HUDEP-2 (cell line): ENCODE measurements around the gene FOXF1.

ENCODE experiments used
- DNase-seq, 76 experiments: peaks; one replicate each; lab custom pipeline; 2025; ENCODE audit not compliant: unreplicated experiment in 76 of 76; lab: John Stamatoyannopoulos, UW

The FOXF1 gene

DNA sequence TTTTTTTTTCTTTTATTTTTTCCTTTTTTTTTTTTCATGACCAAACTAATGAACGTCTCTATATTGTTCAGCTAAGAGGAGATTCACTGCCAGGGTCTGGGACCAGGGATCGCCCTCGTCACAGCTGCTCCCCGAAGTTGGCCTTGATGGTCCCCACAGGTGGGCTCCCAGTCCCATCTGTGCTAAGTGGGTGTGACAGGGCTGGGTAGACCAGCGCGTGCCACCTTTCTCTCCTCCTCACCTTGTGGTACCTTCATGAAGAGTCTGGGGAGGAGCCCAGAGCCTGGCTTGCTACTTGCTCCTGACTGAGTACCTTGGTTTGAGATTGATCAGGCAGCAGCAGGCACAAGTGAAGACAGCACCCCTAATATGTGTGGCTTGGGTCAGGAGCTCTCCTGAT is 6.5 kb upstream of the FOXF1 start:
- no peak for DNase-seq

DNA sequence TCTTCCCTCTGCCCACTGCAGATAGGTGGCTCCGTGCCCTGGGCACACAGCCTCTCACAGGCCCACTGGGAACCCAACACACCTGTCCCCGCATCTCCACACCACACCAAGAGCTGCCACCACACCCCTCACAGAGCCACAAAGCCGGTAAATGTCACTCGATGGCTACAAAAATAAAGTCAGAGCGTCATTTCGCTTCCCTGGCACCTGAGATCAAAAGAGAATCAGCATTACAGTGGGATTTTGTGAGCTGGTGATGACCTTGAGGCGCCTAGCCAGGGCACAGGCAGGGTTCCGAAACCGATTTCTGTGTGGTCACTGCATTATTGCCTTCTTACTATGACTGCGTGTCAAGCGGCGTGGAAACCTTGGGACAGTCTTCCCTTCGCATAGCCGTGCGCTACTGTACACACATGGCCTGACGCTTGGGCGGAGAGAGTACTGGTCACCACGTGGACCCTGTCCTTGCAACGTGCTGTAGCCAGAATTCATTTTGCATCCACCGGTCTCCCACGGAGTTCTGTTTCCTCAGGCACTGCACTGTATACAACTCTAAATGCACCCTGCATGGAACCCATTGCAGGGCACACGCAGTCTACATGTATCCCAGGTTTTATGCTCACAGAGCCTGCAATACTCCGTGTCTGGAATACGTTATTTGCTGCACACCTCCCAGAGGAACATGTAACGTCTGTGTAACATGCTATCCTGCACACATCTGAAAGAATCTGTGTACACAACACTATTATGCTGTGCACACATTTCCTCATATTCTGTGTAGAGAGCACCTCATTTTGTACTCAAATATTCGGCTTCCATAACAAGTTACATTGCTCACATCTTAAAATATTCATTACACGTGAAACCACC is 5.8 kb upstream of the FOXF1 start:
- no peak for DNase-seq

DNA sequence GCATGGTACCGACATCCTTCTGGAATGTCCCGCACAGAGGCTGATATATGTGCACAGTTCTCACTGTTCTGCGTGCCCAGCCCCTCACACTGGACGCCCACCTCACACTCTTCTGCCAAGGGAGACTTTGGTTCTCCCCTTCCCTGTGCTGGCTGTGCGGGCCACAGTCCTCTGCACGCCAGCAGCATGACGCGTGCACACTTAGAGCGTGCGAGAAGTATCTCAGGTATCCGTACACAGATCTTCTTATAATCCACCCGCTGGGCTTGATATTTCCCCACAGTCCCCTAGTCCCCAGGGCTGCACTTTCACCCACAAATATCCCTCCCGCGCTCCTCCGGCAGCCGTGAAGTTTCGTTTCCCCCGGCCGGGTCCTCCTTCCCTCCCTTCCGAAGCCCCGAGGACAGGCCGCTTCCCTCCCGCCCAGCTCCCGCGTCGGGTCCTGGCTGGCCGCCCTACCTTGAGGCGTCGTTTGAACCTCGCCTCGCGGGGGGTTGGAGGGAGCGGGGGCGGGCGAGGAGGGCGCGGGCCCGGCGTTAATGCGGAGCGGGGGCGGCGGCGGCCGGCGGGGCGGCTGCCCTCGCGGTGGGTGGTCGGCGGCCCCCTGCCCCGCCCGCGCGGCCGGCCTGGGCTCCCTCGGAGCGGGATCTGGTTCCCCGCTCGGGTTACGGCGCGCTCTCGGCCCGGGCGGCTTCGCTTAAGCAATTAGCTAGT is 5.0 kb upstream of the FOXF1 start:
- no peak for DNase-seq

DNA sequence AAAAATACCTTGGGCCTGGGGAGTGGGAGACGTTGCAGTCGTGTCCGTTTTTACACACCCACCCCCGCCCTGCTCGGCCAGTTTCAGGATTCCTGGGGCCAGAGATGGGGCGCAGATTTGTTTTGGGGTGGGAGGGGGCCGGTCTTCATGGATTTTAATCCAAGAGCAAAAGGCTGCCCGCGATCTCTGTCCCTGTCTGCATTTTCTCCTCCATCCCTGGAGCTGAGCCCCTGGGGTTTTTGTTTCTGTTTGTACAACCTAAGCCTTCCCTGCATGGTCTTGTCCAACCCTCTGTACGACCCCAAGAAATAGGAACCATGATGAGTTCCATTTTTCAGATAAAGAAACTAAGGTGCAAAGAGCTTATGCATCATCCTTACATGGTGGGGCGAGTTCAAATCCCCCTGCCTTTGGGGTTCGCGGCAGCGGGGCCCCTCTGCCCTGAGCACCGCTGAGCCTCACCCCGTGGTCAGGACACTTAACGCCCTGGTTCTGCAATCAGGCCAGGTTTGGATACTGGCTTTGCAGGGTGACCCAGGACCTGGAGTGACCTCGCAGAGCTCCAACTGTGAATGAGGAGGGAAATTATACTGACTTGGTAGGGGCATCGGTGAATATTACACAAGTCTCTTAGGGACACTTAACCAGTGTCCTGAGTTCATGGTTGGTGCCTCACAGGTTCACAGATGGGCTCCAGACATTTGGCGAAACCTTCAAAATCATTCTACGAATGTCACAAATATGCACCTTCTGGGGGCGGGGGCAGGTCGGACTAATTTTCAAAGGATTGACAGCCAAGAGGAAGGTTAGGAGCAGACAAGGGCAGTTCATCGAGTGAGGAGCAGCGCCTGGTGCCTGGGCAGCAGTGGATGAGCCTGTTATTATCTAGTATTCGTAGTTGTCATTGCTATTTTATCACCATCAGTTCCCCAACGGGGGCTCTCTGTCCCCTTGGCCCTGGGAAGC is 4.1 kb upstream of the FOXF1 start:
- no peak for DNase-seq

DNA sequence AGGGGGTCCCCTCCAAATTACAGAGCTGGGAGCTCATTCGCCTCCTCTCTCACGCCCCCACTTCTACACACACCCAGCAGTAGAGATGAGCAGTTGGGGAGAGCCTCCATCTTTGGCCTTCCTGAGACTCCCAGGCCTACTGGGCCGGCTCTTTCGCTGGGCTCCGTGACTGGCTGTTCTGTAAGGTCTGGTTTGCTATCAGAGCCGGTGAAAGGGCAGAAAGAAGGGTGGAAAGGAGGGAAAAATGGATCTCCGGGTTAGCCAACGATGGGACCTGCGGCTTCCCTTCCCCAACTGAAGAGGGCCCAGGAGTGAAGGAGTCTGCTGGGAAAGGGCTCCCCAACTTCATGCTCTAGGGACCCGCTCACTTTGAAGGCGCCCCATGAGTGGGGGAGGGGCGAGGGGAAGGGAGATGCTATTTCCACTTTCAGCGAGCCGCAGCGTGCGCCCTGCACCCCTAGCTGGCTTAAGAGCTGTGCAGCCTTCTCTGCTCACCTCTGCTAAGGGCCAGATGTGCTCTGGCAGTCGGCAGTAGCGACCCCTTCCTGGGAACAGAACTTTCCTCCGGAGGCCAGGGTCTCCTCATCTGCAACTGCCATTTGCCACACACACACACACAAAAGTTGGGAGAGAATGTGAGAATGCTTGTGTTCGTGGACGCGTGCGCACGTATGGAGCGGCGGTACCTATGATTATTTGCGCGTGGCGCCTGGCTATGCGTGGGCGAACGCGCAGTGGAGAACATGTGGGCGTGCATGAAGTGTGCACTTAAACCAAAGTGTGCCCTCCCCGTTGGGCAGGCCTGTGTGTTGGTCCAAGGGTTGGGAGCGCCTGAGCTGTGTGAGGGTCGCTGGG is 2.9 kb upstream of the FOXF1 start:
- no peak for DNase-seq

DNA sequence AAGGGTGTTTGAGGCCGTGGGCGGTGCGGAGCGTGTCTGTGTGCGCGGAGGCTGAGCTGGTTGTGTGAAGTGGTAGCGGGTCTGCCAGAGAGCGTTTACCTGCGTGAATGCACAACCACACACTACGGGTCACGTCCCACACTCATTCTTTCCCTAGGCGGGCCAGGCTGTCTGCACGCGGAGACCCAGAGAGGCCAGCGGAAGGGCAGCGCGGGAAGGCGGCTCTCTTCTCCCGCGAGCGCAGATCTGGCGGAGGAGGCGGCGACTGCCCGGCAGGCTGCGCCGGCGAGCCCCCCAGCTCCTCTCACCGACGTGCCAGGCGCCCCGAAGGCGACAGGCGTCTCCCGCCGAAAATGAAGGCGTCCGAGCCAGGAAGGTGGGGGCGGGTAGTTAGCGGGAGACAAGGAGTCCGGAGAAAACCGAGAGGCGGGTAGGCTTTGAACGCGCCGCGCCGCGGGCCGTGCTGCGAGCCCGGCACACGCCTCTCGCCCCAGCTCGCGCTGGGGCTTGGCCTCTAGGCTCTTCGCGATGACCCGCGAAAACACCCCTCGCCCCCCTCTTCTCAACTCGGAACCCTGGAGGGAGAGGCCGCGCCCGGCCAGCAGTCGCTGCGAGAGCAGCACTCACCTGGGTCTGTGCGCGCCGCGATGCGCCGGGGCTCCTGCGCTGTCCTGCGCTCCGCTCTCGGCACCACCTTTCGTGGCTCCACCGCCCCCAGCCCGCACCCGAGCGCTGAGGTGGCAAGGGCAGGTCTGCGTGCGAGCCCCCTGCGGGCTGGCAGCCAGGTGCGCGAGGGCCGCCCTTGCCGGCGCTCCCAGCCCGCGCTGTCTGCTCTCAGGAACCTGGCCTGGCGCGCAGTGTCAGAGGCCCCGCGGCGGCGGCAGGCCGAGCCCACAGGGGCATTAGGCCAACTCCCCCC is 2.0 kb upstream of the FOXF1 start:
- no peak for DNase-seq

DNA sequence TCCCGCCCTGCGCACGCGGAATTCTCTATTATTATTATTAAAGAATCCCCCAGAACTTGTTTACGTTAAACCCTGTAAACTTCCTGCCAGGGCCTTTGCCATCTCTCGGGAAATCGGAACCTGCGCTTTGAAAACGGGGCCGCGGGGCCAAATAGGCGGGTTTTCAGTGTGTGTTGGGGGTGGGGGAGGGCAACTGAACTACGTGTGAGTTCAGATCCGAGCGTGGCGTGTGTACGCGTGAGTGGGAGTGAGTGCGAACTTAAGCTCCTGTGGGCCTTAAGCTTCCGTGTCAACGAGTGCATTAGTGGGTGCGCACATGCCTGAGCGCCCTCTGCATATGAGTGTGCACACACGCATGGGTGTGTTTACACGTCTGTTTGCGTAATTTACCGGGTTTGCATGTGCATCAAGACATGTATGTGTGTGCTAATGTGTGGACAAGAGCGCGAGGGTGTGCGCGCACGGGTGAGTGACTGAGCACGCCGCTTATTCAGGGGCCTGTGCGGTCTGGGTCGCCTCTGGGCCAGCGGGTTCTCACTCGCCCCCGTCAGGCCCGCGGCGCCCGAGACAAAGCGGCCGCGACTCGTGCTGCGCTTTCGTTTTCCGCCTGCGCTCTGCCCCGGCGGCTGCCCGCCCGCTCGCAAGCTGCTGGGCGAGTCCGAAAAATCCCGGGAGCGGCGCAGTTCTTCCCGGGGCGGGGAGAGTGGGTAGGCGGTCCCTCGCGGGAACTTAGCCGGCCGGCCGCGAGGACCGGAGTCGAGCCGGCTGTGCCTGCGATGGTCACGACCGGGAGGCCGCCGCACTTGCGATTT is 1.2 kb upstream of the FOXF1 start:
- no peak for DNase-seq

DNA sequence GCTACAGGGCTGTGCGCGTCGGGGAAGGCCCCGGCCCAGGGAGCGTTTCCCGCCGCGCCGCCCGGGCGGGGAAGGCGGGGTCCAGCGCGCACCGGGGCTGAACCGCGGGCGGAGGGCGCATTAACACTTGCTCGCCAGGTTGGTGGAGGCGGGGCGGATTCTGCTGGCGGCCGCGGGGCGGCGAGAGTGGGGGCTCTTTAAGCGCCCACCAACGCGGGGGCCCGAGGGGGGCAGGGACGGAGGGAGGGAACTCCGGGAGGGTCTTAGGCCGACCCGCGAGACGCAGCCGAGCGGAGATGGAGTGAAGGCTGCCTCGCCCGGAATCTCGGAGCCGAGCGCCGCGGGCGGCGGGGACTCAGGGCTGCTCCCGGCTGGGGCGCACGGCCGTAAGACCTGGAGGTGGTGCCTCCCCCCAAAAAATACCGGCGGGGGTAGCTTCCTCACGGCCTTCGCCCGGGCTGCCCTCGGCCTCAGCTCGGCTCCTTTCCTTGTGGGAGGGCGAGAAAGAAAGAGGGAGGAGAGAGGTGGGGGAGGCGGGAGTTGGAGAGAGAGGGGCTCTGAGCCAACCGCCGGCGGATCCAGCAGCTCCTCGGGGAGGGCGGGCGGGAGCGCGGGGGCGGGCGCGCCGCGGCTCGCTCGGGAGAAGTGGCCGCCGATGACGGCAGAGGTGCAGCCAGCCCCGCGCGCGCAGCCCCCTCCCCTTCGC is 415 bp upstream of the FOXF1 start:
- DNase-seq: no peak

DNA sequence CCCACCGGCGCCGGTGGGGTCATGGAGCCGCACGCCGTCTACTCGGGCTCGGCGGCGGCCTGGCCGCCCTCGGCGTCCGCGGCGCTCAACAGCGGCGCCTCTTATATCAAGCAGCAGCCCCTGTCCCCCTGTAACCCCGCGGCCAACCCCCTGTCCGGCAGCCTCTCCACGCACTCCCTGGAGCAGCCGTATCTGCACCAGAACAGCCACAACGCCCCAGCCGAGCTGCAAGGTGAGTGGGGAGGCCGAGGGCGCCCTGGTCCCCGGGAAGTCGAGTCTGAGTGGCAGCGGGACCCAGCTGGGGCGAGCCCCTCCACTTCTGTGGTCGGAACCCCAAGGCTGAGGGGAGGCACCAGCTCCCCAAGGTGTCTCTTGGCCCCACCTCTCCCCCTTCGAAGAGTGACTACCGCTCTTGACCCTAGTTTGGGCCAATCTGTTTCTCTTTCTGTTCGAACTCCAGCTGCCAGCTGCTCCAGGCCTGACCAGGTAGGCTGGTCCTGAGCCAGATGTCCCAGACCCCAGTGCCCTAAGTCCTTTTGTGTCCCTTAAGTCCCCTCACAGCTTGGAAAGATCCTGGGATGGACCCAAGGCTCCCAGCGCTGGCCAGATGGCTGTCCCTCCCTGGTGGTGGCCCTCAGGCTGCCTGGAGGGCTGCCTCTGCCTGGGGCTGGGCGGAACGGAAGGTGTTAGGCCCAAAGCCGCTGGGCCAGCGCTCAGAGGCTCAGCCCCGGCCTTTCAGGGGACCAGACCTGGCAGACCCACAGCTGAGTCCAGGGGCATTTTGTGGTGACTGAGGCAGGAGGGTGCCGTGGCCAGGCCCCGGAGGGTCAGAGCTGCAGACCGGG is 1.2 kb downstream of the FOXF1 start:
- DNase-seq: no peak

DNA sequence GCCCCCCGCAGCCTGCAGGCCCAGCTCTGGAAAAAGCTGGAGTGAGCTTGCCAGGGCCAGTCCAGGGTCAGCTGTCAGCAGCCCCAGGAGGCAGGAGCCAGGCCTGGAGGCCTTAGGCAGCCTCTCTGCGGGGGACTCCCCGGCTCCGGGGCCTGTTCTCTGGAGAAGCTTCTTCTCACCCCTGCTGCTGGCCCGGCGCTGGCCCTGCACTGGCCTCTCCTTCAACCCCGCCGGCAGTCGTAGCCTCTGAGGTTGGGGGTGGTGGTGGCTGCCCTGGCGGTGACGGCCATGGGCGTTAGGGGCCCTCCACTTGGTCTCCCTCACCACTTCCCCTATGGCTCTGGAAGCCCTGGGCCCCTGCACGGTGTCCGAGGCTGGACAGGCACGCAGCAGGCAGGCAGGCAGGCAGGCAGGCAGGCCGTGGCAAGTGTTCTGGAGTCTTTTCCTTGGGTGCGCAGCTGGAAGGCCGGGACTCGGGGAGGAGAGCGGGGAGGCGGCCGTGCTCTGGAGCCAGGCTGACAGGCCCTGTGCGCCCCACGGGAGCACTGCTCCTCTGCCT is 2.1 kb downstream of the FOXF1 start:
- DNase-seq: no peak

DNA sequence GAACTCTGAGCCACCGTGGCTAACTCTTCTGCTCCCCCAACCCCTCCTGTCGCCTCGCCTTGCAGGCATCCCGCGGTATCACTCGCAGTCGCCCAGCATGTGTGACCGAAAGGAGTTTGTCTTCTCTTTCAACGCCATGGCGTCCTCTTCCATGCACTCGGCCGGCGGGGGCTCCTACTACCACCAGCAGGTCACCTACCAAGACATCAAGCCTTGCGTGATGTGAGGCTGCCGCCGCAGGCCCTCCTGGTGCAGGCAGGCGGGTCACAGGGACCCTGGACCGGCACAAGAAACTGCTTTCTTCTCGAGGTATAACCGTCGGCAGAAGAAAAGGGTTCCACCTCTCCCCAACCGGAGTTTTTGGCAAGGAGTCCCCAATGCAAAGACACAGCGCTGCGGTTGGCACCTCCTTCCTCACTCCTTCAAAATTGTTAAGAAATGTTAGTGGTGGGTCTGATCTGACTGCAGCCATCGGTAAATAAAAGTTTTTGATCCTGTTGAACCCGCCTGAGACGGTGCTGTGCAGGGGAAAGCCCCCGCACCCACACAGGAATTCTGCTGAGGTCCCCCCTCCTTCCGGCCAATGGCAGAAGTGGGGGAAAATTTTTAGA is 2.6 kb downstream of the FOXF1 start:
- DNase-seq: no peak

DNA sequence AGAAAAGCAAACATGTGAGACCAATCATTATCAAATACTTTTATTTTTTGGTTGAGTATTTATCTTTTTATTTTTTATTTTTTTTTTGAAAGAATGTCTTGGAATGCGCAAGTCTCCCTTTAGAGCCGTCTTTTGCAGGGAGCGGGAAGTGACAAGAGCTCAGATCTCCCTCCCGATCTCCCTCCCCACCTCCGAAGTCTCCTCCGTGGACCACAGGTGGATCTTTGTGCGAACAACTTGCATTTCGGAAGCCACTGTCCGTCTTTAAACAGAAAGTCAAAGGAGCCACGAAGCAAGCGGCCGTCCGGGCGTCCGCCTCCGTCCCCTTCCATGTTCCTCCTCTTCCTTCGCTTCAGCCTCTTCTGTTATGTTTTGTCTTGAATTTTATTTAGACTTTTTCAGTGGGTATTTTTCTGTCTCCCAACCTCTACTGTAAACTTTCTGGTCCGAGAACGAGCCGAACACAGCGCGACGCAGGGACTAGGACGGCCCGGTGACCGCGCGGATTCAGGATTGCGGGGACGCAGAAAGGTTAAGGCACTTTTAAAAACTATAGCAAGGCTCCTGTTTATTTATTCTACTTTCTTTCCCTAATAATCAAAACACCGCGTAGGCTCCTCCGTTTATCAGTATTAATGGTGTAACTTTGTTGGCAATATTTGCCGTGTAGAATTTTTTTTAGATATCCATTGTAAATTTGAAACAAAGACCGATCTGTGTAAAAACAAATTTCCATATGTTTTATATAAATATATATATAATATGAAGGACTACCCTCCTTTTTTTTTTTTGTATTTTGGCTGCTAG is 3.3 kb downstream of the FOXF1 start:
- DNase-seq: no peak

DNA sequence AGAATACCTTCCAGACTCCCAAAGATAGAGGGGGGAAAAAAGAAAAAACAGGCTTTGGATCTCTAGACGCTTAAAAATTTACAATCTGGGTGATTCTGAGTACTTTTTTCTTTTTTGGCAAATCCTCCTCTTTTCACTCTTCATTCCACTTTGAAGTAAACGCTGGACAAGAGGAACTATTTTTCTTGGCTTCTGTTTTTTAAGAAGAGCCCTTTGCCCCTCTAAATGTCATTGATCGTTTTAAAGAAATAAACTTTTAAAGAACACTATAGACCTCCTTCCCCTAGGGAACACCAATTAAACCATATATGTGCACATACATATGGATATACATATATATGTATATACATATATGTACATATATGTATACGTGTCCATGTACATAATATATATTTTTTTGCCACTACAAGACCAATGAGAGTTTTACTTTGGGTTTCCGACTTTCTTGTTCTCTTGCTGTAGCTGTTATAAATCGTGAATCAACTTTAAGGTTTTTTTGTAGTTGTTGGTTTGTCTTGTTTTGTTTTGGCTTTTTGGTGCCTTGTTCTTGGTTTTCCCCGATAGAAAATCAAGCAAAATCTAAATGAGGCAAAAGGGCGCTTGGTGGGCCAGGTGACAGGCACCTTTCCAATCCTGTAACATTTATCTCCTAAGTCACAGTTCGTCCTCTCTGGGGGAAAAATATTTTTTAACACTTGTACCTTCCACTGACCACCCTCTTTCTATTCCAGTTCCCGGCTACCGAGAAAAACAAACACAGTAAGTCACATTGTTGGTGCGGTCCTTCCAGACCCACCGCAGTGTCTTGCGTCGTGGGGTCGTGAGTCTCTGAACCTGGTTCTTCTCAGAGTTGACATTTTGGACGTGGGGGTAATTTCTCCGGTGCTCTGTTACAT is 4.4 kb downstream of the FOXF1 start:
- DNase-seq: no peak

DNA sequence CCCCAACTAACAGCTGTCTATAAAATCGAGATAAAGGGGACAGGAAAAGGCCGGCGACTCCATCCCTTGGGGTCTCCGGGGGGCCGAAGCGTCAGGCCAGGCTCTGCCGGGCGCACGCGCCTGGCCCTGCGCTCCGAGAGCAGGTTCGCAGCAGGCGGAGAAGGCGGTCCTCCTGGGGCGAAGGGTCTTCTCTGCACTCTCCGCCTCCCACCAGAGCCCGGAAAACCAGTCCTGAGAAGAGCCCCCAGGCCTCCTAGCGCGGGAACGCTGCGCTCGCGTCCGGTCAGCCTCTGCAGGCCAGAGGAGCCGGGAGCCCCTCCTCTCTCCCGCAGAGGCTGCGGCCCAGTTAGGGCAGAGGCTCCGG is 5.1 kb downstream of the FOXF1 start:
- DNase-seq: no peak
